Transverse colon (tissue), 4 donors: ENCODE data around the gene PRRX2.

ENCODE experiments used
- CTCF ChIP-seq, 5 experiments: fragments of 200-600 bp in 3 of 5; fragments of 450-650 bp in 2 of 5; sonication (generic) in 3 of 5; IDR thresholded peaks; 1 replicate in 2 of 5; 2 replicates in 3 of 5; pipeline ENCODE4 v1.5.1; 2016 to 2017; ENCODE audit warnings: antibody characterized with exemption in 5 of 5, inconsistent platforms in 3 of 5, mild to moderate bottlenecking in 2 of 5, moderate library complexity in 1 of 5
- EP300 ChIP-seq: sonication (generic); formaldehyde crosslinking; IDR thresholded peaks from one replicate; pipeline ENCODE4 v1.6.1; 2017; ENCODE audit warnings: antibody characterized with exemption, low read depth
- POLR2A ChIP-seq: fragments of 450-650 bp; IDR thresholded peaks from one replicate; pipeline ENCODE4 v1.6.1; 2016; ENCODE audit warnings: antibody characterized with exemption, mild to moderate bottlenecking, moderate library complexity
- POLR2AphosphoS5 ChIP-seq, 3 donors: sonication (generic); formaldehyde crosslinking; IDR thresholded peaks; one replicate each; pipeline ENCODE4 v1.6.1; 2016; ENCODE audit warnings: antibody characterized with exemption in 3 of 3

GRCh38 chr9:129688285-129689043 is 23.0 kb downstream of the PRRX2 start:
- TF ChIP-seq EP300 = no peak
- no peak for TF ChIP-seq CTCF (IDR thresholded peaks at IDR 0.05)
- no peak for TF ChIP-seq POLR2A
- TF ChIP-seq POLR2AphosphoS5 (IDR thresholded peaks at IDR 0.05) = no peak
